Neural progenitor cell (in vitro differentiated cells): ENCODE data around the gene EHD2. TPM values are rescaled to one million over a fixed set of nuclear protein-coding genes. Genes with fewer than 3 reads are reported as not detected.

Experiments used
- DNase-seq: peaks from one replicate; pipeline ENCODE4 v3.0.0-alpha.2; 2016; ENCODE audit warnings: low spot score
- H2AFZ ChIP-seq: fragments of 200-600 bp; sonication (generic); replicated peaks from 2 replicates; pipeline ENCODE4 v1.6.1; 2016; ENCODE audit warnings: antibody characterized with exemption
- H3F3A ChIP-seq: fragments of 200-600 bp; sonication (generic); 2 replicates; pipeline ENCODE4 v1.6.1; 2016; ENCODE audit warnings: antibody characterized with exemption, low read depth
- H3K27ac ChIP-seq: fragments of 200-600 bp; sonication (generic); 2 replicates; pipeline ENCODE4 v1.5.1; 2016; ENCODE audit warnings: mild to moderate bottlenecking
- H3K27me3 ChIP-seq: fragments of 200-600 bp; sonication (generic); 2 replicates; pipeline ENCODE4 v1.6.1; 2016; ENCODE audit warnings: mild to moderate bottlenecking, moderate library complexity
- H3K36me3 ChIP-seq: fragments of 200-600 bp; sonication (generic); 2 replicates; pipeline ENCODE4 v1.5.1; 2016
- H3K4me1 ChIP-seq: fragments of 200-600 bp; sonication (generic); 2 replicates; pipeline ENCODE4 v1.6.1; 2016; ENCODE audit warnings: mixed run types
- H3K4me2 ChIP-seq: fragments of 200-600 bp; sonication (generic); 2 replicates; pipeline ENCODE4 v1.6.1; 2016
- H3K4me3 ChIP-seq: fragments of 200-600 bp; sonication (generic); 2 replicates; pipeline ENCODE4 v1.5.1; 2016
- H3K79me2 ChIP-seq: fragments of 200-600 bp; sonication (generic); 2 replicates; pipeline ENCODE4 v1.6.1; 2016; ENCODE audit warnings: low read depth
- H3K9ac ChIP-seq: fragments of 200-600 bp; sonication (generic); 2 replicates; pipeline ENCODE4 v1.6.1; 2016
- H3K9me3 ChIP-seq: fragments of 200-600 bp; sonication (generic); 2 replicates; pipeline ENCODE4 v1.5.1; 2016; ENCODE audit warnings: low read depth
- H4K20me1 ChIP-seq: fragments of 200-600 bp; sonication (generic); 2 replicates; pipeline ENCODE4 v1.6.1; 2016; ENCODE audit warnings: low read depth
- H3K27ac Mint-ChIP-seq: 3 replicates; pipeline ENCODE4 v1.8.0; 2021; ENCODE audit warnings: mixed read lengths
- H3K27me3 Mint-ChIP-seq: 2 replicates; pipeline ENCODE4 v1.8.0; 2022; ENCODE audit warnings: low read depth, mild to moderate bottlenecking, inconsistent platforms, moderate library complexity, mixed read lengths; ENCODE audit not compliant: insufficient read depth
- H3K36me3 Mint-ChIP-seq: 3 replicates; pipeline ENCODE4 v1.8.0; 2021; ENCODE audit warnings: mixed read lengths
- H3K4me1 Mint-ChIP-seq: 3 replicates; pipeline ENCODE4 v1.8.0; 2021; ENCODE audit warnings: mixed read lengths
- H3K4me3 Mint-ChIP-seq: 3 replicates; pipeline ENCODE4 v1.8.0; 2021; ENCODE audit warnings: mild to moderate bottlenecking, moderate library complexity, mixed read lengths
- H3K9me3 Mint-ChIP-seq: 3 replicates; pipeline ENCODE4 v1.8.0; 2020; ENCODE audit warnings: mixed read lengths
- EZH2 ChIP-seq: fragments of 200-600 bp; sonication (generic); IDR thresholded peaks from 2 replicates; pipeline ENCODE4 v1.6.1; 2017; ENCODE audit warnings: antibody characterized with exemption, mild to moderate bottlenecking, moderate library complexity
- EZH2phosphoT487 ChIP-seq: fragments of 200-600 bp; sonication (generic); IDR thresholded peaks from 2 replicates; pipeline ENCODE4 v1.6.1; 2017; ENCODE audit warnings: antibody characterized with exemption
- total RNA-seq: library from RNA; depleted of rRNA; stranded (reverse); fragments of >200 nt; gene quantifications from 2 replicates; pipeline ENCODE4 v1.2.3, GENCODE V29; 2015; ENCODE audit warnings: low replicate concordance
- TF ChIP-seq, protein P1 (sequence below): fragments of 200-600 bp; sonication (generic); IDR thresholded peaks from 2 replicates; pipeline ENCODE4 v1.5.1; 2017; ENCODE audit warnings: antibody characterized with exemption, mild to moderate bottlenecking

Gene EHD2
- total RNA-seq, 1 donor from 2014 or later, result 1.5 TPM

DNA sequence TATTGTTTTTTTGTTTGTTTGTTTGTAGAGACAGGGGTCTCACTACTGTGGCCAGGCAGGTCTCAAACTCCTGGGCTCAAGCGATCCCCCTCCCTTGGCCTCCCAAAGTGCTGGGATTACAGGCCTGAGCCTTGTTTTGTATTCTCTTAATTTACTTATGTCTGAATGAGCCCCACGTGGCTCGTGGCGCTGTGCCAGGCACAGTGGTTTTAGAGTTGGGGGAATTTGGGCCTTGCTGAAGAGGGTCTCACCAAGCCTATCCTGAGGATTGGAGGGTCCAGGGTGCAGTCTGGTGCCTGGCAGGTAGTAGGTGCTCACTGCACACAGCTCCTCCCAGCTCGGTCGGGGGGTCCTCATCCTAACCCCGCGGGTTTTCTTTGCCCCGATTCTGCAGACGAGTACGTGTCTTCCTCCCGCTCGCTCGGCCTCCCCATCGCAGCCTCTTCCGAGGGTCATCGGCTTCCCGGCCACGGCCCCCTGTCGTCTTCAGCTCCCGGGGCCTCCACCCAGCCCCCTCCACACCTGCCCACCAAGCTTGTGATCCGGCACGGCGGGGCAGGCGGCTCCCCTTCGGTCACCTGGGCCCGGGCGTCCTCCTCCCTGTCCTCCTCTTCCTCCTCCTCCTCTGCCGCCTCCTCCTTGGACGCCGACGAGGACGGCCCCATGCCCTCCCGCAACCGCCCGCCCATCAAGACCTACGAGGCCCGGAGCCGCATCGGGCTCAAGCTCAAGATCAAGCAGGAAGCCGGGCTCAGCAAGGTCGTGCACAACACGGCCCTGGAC, 12.1 kb upstream of the EHD2 start:
- H3K4me3 Mint-ChIP-seq, result no peak overlapping the region
- Histone ChIP-seq H3F3A (peaks cover 20% of the 10 kb centered on the region), H3K36me3 (peaks cover 3% of the 10 kb centered on the region), H3K27ac (no peak overlapping the region), H3K4me1 (no peaks in the 10 kb centered on the region), H3K27me3 (no peaks in the 10 kb centered on the region), H3K9ac (no peak overlapping the region), H4K20me1 (peaks cover 21% of the 10 kb centered on the region), H3K9me3 (no peaks in the 10 kb centered on the region), H3K4me3 (no peak overlapping the region), H3K79me2 (no peaks in the 10 kb centered on the region), H3K4me2 (no peak overlapping the region), H2AFZ (no peak overlapping the region)
- H3K36me3 Mint-ChIP-seq, result peaks cover 8% of the 10 kb centered on the region
- H3K27me3 Mint-ChIP-seq, result peaks cover 4% of the 10 kb centered on the region
- no peak for DNase-seq
- TF ChIP-seq EZH2phosphoT487 (no peak), EZH2 (no peak)
- TF ChIP-seq, protein P1, sequence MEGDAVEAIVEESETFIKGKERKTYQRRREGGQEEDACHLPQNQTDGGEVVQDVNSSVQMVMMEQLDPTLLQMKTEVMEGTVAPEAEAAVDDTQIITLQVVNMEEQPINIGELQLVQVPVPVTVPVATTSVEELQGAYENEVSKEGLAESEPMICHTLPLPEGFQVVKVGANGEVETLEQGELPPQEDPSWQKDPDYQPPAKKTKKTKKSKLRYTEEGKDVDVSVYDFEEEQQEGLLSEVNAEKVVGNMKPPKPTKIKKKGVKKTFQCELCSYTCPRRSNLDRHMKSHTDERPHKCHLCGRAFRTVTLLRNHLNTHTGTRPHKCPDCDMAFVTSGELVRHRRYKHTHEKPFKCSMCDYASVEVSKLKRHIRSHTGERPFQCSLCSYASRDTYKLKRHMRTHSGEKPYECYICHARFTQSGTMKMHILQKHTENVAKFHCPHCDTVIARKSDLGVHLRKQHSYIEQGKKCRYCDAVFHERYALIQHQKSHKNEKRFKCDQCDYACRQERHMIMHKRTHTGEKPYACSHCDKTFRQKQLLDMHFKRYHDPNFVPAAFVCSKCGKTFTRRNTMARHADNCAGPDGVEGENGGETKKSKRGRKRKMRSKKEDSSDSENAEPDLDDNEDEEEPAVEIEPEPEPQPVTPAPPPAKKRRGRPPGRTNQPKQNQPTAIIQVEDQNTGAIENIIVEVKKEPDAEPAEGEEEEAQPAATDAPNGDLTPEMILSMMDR, result no peak
- no peak overlapping the region for H3K27ac Mint-ChIP-seq
- peaks cover 2% of the 10 kb centered on the region for H3K4me1 Mint-ChIP-seq
- H3K9me3 Mint-ChIP-seq, result no peaks in the 10 kb centered on the region

DNA sequence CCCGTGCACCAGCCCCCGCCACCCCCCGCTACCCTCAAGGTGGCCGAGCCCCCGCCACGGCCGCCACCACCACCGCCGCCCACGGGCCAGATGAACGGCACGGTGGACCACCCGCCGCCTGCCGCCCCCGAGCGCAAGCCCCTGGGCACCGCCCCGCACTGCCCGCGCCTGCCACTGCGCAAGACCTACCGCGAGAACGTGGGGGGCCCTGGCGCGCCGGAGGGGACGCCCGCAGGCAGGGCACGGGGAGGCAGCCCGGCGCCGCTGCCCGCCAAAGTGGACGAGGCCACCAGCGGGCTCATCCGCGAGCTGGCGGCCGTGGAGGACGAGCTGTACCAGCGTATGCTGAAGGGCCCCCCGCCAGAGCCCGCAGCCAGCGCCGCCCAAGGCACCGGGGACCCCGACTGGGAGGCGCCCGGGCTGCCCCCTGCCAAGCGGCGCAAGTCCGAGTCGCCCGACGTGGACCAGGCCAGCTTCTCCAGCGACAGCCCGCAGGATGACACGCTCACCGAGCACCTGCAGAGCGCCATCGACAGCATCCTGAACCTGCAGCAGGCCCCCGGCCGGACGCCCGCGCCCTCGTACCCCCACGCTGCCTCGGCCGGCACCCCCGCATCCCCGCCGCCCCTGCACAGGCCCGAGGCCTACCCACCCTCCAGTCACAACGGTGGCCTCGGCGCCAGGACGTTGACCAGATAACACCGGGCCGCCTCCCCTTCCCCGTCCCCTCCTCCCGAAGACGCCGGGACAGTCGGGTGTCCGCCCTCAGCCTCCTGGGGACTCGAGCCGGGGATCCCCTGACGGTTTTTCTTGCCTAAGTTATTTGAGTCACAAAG, 11.3 kb upstream of the EHD2 start:
- Mint-ChIP-seq H3K27ac (no peak overlapping the region), H3K4me3 (no peak overlapping the region), H3K36me3 (peaks cover 8% of the 10 kb centered on the region), H3K9me3 (no peaks in the 10 kb centered on the region), H3K4me1 (peaks cover 2% of the 10 kb centered on the region), H3K27me3 (peaks cover 4% of the 10 kb centered on the region)
- H3K27me3 ChIP-seq, result no peaks in the 10 kb centered on the region
- no peaks in the 10 kb centered on the region for H3K4me1 ChIP-seq
- no peak overlapping the region for H2AFZ ChIP-seq
- peaks cover 17% of the 10 kb centered on the region for H3F3A ChIP-seq
- peaks cover 21% of the 10 kb centered on the region for H4K20me1 ChIP-seq
- H3K4me2 ChIP-seq, result no peak overlapping the region
- H3K9ac ChIP-seq, result no peak overlapping the region
- no peak overlapping the region for H3K4me3 ChIP-seq
- no peaks in the 10 kb centered on the region for H3K9me3 ChIP-seq
- no peaks in the 10 kb centered on the region for H3K79me2 ChIP-seq
- H3K36me3 ChIP-seq, result peaks cover 3% of the 10 kb centered on the region
- no peak overlapping the region for H3K27ac ChIP-seq
- TF ChIP-seq EZH2 (no peak), EZH2phosphoT487 (no peak)
- TF ChIP-seq, protein P1, result no peak
- DNase-seq, result no peak

DNA sequence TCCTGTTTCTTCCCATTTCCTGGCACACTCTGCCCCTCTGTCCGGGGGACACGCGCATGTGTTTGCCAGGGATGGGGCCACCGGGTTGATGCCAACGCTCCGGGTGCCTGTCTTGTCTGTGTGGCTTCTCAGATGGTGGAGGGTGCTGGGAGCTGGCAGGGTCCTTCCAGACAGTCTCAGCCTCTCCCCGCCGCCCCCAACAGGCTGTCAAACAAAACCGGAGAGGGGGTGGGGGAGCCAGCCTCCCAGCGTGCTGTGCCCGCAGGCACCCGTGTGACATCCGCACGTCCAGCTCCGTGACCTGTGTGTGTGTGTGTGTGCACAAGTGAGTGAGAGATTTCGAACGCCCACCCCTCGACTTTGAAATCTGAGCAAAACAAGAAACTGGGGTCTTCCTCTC, 10.6 kb upstream of the EHD2 start:
- Mint-ChIP-seq H3K27me3 (peaks cover 4% of the 10 kb centered on the region), H3K9me3 (no peaks in the 10 kb centered on the region), H3K4me3 (peak overlapping the region; percentile 6), H3K4me1 (peaks cover 2% of the 10 kb centered on the region), H3K27ac (no peak overlapping the region), H3K36me3 (peaks cover 8% of the 10 kb centered on the region)
- Histone ChIP-seq H3K9ac (no peak overlapping the region), H3K36me3 (peaks cover 3% of the 10 kb centered on the region), H3K4me2 (no peak overlapping the region), H4K20me1 (peaks cover 18% of the 10 kb centered on the region), H3K27ac (no peak overlapping the region), H2AFZ (no peak overlapping the region), H3K4me1 (no peaks in the 10 kb centered on the region), H3K79me2 (no peaks in the 10 kb centered on the region), H3F3A (peaks cover 13% of the 10 kb centered on the region), H3K27me3 (no peaks in the 10 kb centered on the region), H3K9me3 (no peaks in the 10 kb centered on the region), H3K4me3 (no peak overlapping the region)
- no peak for TF ChIP-seq EZH2phosphoT487
- TF ChIP-seq, protein P1, result no peak
- TF ChIP-seq EZH2, result no peak
- no peak for DNase-seq
